ENCODE measurements around the gene L3MBTL4. TPM values are rescaled to one million over a fixed set of nuclear protein-coding genes. Genes with fewer than 3 reads are reported as not detected.

The L3MBTL4 gene
- total RNA-seq, 1 donor from 2014 or later, result 0.34 TPM

DNA sequence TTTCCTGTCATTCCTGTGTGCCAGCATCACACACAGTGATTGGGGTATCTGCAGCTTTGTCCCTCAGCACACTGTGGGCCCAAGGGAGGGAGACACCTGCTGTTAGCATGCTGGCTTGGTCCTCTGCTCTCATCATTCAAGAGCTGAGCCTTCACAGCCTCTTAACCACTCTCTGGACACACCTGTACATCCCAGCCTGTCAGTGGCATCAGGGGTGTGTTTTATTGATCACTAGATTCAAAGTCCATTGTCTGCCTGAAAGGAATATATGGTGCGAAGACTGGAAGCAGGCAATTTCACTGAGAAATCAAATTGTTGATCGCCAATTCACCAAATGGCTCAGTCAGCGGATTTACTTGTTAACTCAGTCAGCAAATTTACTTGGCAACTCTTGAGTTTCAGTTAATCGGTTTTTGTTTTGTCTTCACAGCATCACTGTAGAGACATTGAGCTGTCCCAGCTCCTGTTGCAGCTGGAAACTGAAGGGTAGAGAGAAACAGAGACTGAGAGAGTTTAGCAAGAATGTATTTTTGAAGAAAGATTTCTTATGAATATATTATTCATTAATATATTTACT, 463.1 kb downstream of the L3MBTL4 start:
- Histone ChIP-seq H3K9ac (no peak overlapping the region), H3K4me2 (no peak overlapping the region), H2AFZ (replicated peaks) (no peak overlapping the region), H3F3A (ENCODE audit: low read depth) (no peaks in the 10 kb centered on the region), H3K79me2 (ENCODE audit: low read depth) (no peaks in the 10 kb centered on the region), H3K27ac (no peak overlapping the region), H3K27me3 (no peaks in the 10 kb centered on the region), H3K4me3 (no peak overlapping the region), H3K9me3 (ENCODE audit: low read depth) (no peaks in the 10 kb centered on the region), H4K20me1 (ENCODE audit: low read depth) (no peaks in the 10 kb centered on the region), H3K4me1 (peaks cover 5% of the 10 kb centered on the region), H3K36me3 (no peaks in the 10 kb centered on the region)
- Mint-ChIP-seq H3K4me1 (peaks cover 2% of the 10 kb centered on the region), H3K9me3 (no peaks in the 10 kb centered on the region), H3K27me3 (ENCODE audit: insufficient read depth, low read depth) (no peaks in the 10 kb centered on the region), H3K36me3 (no peaks in the 10 kb centered on the region), H3K27ac (no peak overlapping the region), H3K4me3 (no peak overlapping the region)
- TF ChIP-seq EZH2 (IDR thresholded peaks at IDR 0.05), result no peak
- TF ChIP-seq, protein P1, sequence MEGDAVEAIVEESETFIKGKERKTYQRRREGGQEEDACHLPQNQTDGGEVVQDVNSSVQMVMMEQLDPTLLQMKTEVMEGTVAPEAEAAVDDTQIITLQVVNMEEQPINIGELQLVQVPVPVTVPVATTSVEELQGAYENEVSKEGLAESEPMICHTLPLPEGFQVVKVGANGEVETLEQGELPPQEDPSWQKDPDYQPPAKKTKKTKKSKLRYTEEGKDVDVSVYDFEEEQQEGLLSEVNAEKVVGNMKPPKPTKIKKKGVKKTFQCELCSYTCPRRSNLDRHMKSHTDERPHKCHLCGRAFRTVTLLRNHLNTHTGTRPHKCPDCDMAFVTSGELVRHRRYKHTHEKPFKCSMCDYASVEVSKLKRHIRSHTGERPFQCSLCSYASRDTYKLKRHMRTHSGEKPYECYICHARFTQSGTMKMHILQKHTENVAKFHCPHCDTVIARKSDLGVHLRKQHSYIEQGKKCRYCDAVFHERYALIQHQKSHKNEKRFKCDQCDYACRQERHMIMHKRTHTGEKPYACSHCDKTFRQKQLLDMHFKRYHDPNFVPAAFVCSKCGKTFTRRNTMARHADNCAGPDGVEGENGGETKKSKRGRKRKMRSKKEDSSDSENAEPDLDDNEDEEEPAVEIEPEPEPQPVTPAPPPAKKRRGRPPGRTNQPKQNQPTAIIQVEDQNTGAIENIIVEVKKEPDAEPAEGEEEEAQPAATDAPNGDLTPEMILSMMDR (IDR thresholded peaks at IDR 0.05), result no peak
- no peak for TF ChIP-seq EZH2phosphoT487 (IDR thresholded peaks at IDR 0.05)
- DNase-seq (ENCODE audit: low spot score), result no peak

DNA sequence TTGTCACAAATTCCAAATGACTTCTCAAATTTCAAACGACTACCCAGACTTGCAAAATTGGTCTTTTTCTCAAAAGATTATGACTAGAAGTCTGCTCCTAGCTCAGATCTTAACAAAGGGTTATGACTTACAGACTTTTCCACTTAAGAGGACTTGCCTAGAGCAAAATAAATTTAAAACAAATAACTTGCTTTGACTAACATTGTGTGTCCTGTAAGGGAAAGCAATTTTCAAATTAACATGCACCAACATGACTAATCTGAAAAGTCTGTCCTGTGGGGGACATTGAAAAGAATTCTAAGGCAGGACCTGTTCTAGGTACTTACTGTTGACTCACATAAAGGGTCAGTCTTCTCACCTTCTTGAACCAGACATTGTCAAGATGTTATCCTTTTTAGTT, 465.9 kb downstream of the L3MBTL4 start:
- TF ChIP-seq, protein P1 (IDR thresholded peaks at IDR 0.05), result no peak
- TF ChIP-seq EZH2 (IDR thresholded peaks at IDR 0.05) (no peak), EZH2phosphoT487 (IDR thresholded peaks at IDR 0.05) (no peak)
- Histone ChIP-seq H3K4me2 (no peak overlapping the region), H3K79me2 (ENCODE audit: low read depth) (no peaks in the 10 kb centered on the region), H3K9ac (no peak overlapping the region), H3F3A (ENCODE audit: low read depth) (no peaks in the 10 kb centered on the region), H3K4me3 (no peak overlapping the region), H3K9me3 (ENCODE audit: low read depth) (no peaks in the 10 kb centered on the region), H2AFZ (replicated peaks) (no peak overlapping the region), H4K20me1 (ENCODE audit: low read depth) (no peaks in the 10 kb centered on the region), H3K4me1 (peaks cover 5% of the 10 kb centered on the region), H3K36me3 (no peaks in the 10 kb centered on the region), H3K27ac (no peak overlapping the region), H3K27me3 (no peaks in the 10 kb centered on the region)
- H3K27me3 Mint-ChIP-seq (ENCODE audit: insufficient read depth, low read depth), result no peaks in the 10 kb centered on the region
- no peak overlapping the region for H3K27ac Mint-ChIP-seq
- no peak for DNase-seq (ENCODE audit: low spot score)
- H3K36me3 Mint-ChIP-seq, result no peaks in the 10 kb centered on the region
- H3K9me3 Mint-ChIP-seq, result no peaks in the 10 kb centered on the region
- H3K4me3 Mint-ChIP-seq, result no peak overlapping the region
- H3K4me1 Mint-ChIP-seq, result peaks cover 2% of the 10 kb centered on the region

DNA sequence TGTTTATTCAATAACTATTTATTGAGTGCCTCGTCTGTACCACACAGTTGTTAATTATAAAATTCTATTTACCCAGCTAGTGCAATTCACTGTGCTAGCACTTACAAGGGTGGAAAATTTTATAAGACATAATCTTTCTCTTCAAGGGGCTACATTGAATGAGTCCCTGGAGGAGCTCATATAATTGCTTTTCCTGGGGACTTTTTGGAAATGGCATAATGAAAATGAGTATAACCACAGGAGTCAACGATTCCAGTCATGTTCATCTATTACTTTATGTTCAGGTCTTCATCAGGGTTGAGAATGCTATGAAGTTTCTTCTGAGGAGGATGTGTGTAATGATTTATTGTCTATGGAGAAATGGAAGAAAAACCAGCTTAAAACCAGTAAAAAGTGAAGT, 466.5 kb downstream of the L3MBTL4 start:
- Mint-ChIP-seq H3K36me3 (no peaks in the 10 kb centered on the region), H3K27me3 (ENCODE audit: insufficient read depth, low read depth) (peaks cover 1% of the 10 kb centered on the region), H3K9me3 (no peaks in the 10 kb centered on the region), H3K4me3 (no peak overlapping the region), H3K4me1 (peaks cover 6% of the 10 kb centered on the region), H3K27ac (no peak overlapping the region)
- Histone ChIP-seq H3K4me1 (peaks cover 5% of the 10 kb centered on the region), H3K36me3 (no peaks in the 10 kb centered on the region), H3K9ac (no peak overlapping the region), H3K4me3 (no peak overlapping the region), H3K79me2 (ENCODE audit: low read depth) (no peaks in the 10 kb centered on the region), H3K27me3 (no peaks in the 10 kb centered on the region), H2AFZ (replicated peaks) (no peak overlapping the region), H3K27ac (no peak overlapping the region), H4K20me1 (ENCODE audit: low read depth) (no peaks in the 10 kb centered on the region), H3K4me2 (no peak overlapping the region), H3K9me3 (ENCODE audit: low read depth) (no peaks in the 10 kb centered on the region), H3F3A (ENCODE audit: low read depth) (no peaks in the 10 kb centered on the region)
- DNase-seq (ENCODE audit: low spot score), result no peak
- no peak for TF ChIP-seq EZH2phosphoT487 (IDR thresholded peaks at IDR 0.05)
- TF ChIP-seq, protein P1 (IDR thresholded peaks at IDR 0.05), result no peak
- no peak for TF ChIP-seq EZH2 (IDR thresholded peaks at IDR 0.05)

Data from neural progenitor cell (in vitro differentiated cells).